Fibroblast of mammary gland (primary cell): Measurements from ENCODE around the gene MTCL1.

Source experiments
- DNase-seq: peaks from one replicate; pipeline ENCODE4 v3.0.0-alpha.2; 2010; ENCODE audit warnings: low read depth
- H3K4me3 ChIP-seq: 2 replicates; pipeline ENCODE4 v1.5.1; 2011; ENCODE audit warnings: low read depth, mild to moderate bottlenecking, low read length, moderate library complexity; ENCODE audit not compliant: control insufficient read depth
- CTCF ChIP-seq: conservative IDR thresholded peaks from 2 replicates; pipeline ENCODE4 v1.5.1; 2011; ENCODE audit warnings: low read depth, low read length, inconsistent platforms; ENCODE audit not compliant: control insufficient read depth, insufficient read depth

The MTCL1 gene

DNA sequence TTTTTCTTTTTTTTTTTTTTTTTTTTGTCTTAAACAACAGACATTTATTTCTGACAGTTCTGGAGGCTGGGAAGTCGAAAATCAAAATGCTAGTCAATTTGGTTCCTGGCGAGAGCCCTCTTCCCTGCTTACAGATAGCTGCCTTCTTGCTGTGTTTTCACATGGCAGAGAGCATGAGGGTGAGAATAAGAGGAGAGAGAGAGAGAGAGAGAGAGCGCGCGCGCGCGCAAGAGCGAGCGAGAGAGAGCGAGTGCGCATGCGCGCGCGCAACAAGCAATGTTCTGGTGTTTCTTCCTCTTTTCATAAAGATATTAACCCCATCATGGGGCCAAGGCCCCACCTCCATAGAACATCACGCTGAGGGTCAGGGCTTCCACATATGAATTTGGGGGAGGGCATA lies 20.9 kb downstream of the MTCL1 start:
- TF ChIP-seq CTCF: no peak
- no peak overlapping the region for H3K4me3 ChIP-seq
- no peak for DNase-seq

- no peak overlapping the region for H3K4me3 ChIP-seq
- no peak for DNase-seq
- TF ChIP-seq CTCF: no peak
Measured at GRCh38 chr18:8726963-8727705, 21.8 kb downstream of the MTCL1 start.

GRCh38 chr18:8730080-8730827 lies 24.9 kb downstream of the MTCL1 start:
- peak; percentile 69 for DNase-seq
- no peak for TF ChIP-seq CTCF
- H3K4me3 ChIP-seq: no peak overlapping the region

DNA sequence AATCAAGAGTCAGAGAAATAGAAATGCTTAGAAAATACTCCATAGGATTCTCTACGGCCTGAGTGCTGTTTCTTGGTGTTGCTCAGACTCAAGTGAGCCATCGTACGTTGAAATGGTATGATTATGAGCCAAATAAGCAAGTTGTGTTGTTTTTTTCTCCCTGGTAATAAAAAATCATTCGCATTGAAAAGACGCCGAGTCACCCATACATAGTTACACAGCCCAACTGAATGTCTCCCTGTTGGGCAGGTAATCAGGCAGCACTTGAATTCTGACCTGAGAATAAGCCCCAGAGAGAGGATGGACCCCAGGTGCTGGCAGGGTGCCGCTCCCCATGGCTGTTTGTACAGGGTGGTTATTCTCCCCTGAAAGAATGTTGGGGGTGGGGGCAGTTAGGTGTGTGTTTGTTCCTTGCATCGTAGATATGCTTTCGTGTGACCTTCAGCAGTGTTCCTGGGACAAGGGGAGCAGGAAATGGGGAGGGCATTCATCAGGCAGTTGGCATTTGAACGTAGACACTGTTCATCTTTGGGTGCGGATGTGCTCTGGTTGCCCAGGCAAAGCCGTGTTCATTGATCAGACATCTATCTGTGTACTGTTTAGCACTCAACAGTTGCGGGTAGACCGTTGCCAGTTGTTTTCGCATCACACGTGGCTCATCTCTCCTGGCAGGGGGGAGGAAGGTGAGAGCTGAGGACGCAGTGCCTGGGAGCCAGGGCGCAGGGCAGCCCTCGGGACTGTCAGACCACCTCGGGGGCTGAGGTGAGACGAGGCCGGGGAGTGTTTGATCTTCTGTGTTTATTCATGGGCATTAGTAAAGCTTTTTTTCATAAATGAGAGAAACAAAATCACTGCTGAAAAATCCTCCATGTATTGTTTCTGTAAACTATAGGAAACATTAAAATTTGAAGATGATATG lies 27.3 kb downstream of the MTCL1 start:
- no peak for TF ChIP-seq CTCF
- no peak overlapping the region for H3K4me3 ChIP-seq
- DNase-seq: no peak

DNA sequence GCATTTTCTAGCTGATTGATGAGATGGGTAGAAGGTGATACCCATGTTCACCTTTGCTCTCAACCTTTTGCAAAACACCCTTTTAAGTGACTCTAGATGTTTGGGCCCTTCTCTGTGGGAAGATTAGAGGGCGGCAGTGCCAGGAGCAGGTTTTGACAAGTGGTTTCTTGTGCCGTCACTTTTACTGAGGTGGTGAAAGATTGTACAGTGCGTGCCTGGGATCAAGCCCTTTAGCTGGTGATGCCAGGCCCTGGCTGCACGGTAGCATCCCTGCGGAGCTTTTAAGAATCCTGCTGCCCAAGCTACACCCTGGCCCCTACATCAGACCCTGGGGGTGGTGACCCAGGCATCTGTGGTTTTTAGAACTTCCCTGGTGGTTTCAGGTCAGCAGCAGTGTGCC lies 29.1 kb downstream of the MTCL1 start:
- H3K4me3 ChIP-seq: no peak overlapping the region
- TF ChIP-seq CTCF: no peak
- DNase-seq: no peak

DNA sequence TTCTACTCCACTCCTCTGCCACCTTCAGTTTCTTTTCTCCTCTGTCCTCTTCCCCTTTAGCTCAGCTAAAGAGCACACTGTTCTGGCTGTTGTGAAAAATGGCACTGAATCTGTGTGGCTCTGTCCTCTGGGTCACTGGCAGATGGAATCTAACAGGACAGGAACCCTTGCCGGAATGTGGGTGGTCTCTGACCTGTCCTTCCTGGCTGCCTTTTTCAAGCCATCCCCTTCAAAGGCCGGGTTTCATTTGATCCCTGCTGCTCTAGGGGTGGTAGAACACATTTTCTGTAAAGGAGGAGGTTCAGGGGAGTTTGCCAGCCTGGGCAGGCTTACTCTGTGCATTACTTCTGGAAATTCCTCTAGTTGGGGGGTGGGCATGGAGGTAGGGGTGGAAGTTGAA lies 29.9 kb downstream of the MTCL1 start:
- no peak for TF ChIP-seq CTCF
- H3K4me3 ChIP-seq: no peak overlapping the region
- no peak for DNase-seq
